ENCODE data around the gene PERM1. TPM values are rescaled to one million over a fixed set of nuclear protein-coding genes. Genes with fewer than 3 reads are reported as not detected.

PERM1 gene
- total RNA-seq, 1 experiment from 2014 or later, result 0.18 TPM

DNA sequence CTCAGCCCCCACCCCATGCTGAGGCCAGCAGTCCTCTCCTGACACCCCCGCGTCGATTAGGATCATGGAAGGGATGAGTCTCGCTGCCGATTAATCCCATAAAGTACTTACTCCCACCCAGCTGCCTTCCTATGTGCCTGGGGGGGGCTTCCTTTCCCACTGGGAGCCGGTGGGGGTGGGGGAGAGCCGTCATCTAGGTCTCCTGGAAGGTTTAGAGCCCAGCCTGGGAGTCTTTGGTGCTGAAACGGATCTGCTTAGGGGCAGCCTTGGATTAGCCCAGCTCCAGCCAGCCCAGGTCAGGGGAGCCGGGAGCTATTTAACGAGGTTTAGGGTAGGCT, 48.3 kb downstream of the PERM1 start:
- TF ChIP-seq CTCF (IDR thresholded peaks at IDR 0.05; ENCODE audit: insufficient read depth in 1 of 2, low read depth in 1 of 2, low read length in 1 of 2, severe bottlenecking in 1 of 2, unreplicated experiment in 1 of 2), result no peak
- Mint-ChIP-seq H3K9me3 (ENCODE audit: unreplicated experiment) (no peaks in the 10 kb centered on the region), H3K36me3 (ENCODE audit: insufficient read depth, unreplicated experiment) (no peaks in the 10 kb centered on the region), H3K4me3 (ENCODE audit: unreplicated experiment) (no peak overlapping the region), H3K4me1 (ENCODE audit: low read depth, unreplicated experiment) (peaks cover 6% of the 10 kb centered on the region), H3K27ac (ENCODE audit: unreplicated experiment) (no peak overlapping the region), H3K27me3 (ENCODE audit: insufficient read depth, unreplicated experiment) (peaks cover 4% of the 10 kb centered on the region)
- BruUV-seq (replicated peaks), result no TSS peak
- H3K27me3 ChIP-seq (replicated peaks; ENCODE audit: control insufficient read depth, insufficient read depth, low read length), result peaks cover 2% of the 10 kb centered on the region; the same call in 1 of the 2 replicates
- ChIA-PET POLR2A (no interaction called here), CTCF (interaction anchor here (0.6 to 1.0 kb wide), 2 partner anchors 9 to 42 kb away, joined by 3 to 4 read pairs; no protein-coding TSS in a partner anchor)
- no peak overlapping the region for H3K4me3 ChIP-seq (ENCODE audit: low read depth, low read length)
- no peaks in the 10 kb centered on the region for H3K4me1 ChIP-seq
- DNase-seq, result no peak
- H3K36me3 ChIP-seq (ENCODE audit: control insufficient read depth, insufficient read depth, low read length), result no peaks in the 10 kb centered on the region
- intact Hi-C loops (cut with micrococcal nuclease; ENCODE audit: unreplicated experiment), result no loop called here
- no peaks in the 10 kb centered on the region for H3K9me3 ChIP-seq

DNA sequence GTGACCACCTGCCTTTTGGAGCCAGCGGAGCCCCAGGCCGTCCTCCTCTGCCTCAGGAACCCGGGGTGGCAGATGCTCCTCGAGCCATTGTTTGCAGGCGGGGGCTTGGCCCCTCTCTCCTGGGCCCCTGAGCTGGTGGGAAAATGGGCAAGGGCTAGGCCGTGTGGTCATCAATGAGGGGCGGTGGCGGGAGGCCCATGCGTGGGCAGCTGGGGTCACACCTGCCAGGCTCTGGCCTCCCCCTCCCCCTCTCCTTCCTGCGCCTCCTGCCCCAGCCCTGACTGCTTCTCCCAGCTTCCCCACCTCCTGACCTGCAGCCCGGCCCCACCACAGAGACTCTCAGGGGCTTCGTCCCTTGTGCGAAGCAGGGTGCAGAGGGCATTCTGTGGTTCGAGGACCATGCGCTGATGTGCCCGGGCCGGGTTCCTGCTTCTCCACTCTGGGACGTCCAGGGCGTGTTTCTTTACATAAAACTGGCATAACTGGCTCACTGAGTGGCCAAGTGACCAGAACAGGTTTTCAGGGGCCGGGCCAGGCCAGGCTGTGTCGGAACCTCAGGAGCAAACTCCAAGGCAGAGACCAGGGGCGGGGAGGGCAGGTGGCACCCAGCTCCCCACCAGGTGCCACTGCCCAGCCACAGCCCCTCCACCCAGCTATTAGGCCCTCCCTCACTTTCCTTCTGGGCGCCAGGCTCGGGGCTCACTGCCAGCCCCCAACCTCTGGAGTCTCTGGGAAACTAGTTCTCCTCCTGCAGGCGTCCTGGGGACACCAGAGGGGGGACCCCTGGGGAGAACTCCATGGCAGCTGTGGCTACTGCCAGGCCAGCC, 48.9 kb downstream of the PERM1 start:
- Histone ChIP-seq H3K4me3 (ENCODE audit: low read depth, low read length) (no peak overlapping the region), H3K4me1 (no peaks in the 10 kb centered on the region), H3K27me3 (replicated peaks; ENCODE audit: control insufficient read depth, insufficient read depth, low read length) (peaks cover 2% of the 10 kb centered on the region; the same call in 1 of the 2 replicates), H3K9me3 (no peaks in the 10 kb centered on the region), H3K36me3 (ENCODE audit: control insufficient read depth, insufficient read depth, low read length) (no peaks in the 10 kb centered on the region)
- intact Hi-C loops (cut with micrococcal nuclease; ENCODE audit: unreplicated experiment), result no loop called here
- BruUV-seq (replicated peaks), result no TSS peak
- DNase-seq, result no peak
- ChIA-PET CTCF (interaction anchor here (0.6 to 1.0 kb wide), 2 partner anchors 9 to 42 kb away, joined by 3 to 4 read pairs; no protein-coding TSS in a partner anchor), POLR2A (no interaction called here)
- Mint-ChIP-seq H3K4me1 (ENCODE audit: low read depth, unreplicated experiment) (peaks cover 6% of the 10 kb centered on the region), H3K27ac (ENCODE audit: unreplicated experiment) (no peak overlapping the region), H3K36me3 (ENCODE audit: insufficient read depth, unreplicated experiment) (no peaks in the 10 kb centered on the region), H3K27me3 (ENCODE audit: insufficient read depth, unreplicated experiment) (peaks cover 6% of the 10 kb centered on the region), H3K4me3 (ENCODE audit: unreplicated experiment) (no peak overlapping the region), H3K9me3 (ENCODE audit: unreplicated experiment) (no peaks in the 10 kb centered on the region)
- no peak for TF ChIP-seq CTCF (IDR thresholded peaks at IDR 0.05; ENCODE audit: insufficient read depth in 1 of 2, low read depth in 1 of 2, low read length in 1 of 2, severe bottlenecking in 1 of 2, unreplicated experiment in 1 of 2)

GRCh38 chr1:932173-932510, 49.8 kb downstream of the PERM1 start:
- BruUV-seq (replicated peaks), result no TSS peak
- Mint-ChIP-seq H3K4me3 (ENCODE audit: unreplicated experiment) (no peak overlapping the region), H3K9me3 (ENCODE audit: unreplicated experiment) (no peaks in the 10 kb centered on the region), H3K4me1 (ENCODE audit: low read depth, unreplicated experiment) (peaks cover 6% of the 10 kb centered on the region), H3K27ac (ENCODE audit: unreplicated experiment) (no peak overlapping the region), H3K36me3 (ENCODE audit: insufficient read depth, unreplicated experiment) (no peaks in the 10 kb centered on the region), H3K27me3 (ENCODE audit: insufficient read depth, unreplicated experiment) (peaks cover 9% of the 10 kb centered on the region)
- CTCF ChIA-PET, result no interaction called here
- intact Hi-C loops (cut with micrococcal nuclease; ENCODE audit: unreplicated experiment), result no loop called here
- H3K4me3 ChIP-seq (ENCODE audit: low read depth, low read length), result no peak overlapping the region
- no peak for DNase-seq
- H3K27me3 ChIP-seq (replicated peaks; ENCODE audit: control insufficient read depth, insufficient read depth, low read length), result peaks cover 2% of the 10 kb centered on the region; the same call in 1 of the 2 replicates
- POLR2A ChIA-PET, result no interaction called here
- no peaks in the 10 kb centered on the region for H3K36me3 ChIP-seq (ENCODE audit: control insufficient read depth, insufficient read depth, low read length)
- no peaks in the 10 kb centered on the region for H3K4me1 ChIP-seq
- no peaks in the 10 kb centered on the region for H3K9me3 ChIP-seq
- TF ChIP-seq CTCF (IDR thresholded peaks at IDR 0.05; ENCODE audit: insufficient read depth in 1 of 2, low read depth in 1 of 2, low read length in 1 of 2, severe bottlenecking in 1 of 2, unreplicated experiment in 1 of 2), result no peak
